ENCODE data around the gene PRLR.

DNA sequence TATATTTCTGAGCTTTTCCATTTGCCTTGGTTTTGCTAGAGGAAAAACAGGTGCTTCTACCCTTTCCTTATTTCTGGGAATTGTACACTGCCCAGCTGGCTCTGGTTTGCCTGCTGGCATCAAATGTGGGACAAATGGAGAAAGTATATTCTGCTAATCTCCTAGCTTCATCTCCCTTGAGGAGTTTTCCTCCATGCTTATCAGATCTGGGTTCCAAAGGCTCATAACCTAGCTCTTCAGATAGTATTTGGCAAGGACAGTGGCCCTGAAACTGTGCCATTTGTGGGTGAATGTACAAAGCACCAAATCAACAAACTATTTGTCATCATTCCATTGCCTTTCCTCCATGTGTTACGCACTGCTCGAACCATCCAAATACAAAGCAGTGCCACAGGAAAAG lies 16.2 kb downstream of the PRLR start:
- TF ChIP-seq SAP30 (IDR thresholded peaks at IDR 0.05; ENCODE audit: borderline replicate concordance, insufficient read depth, low read depth, low read length, poor library complexity, severe bottlenecking) (no peak), MCM5 (IDR thresholded peaks at IDR 0.05; ENCODE audit: low read depth) (no peak), BHLHE40 (IDR thresholded peaks at IDR 0.05; ENCODE audit: low read length) (no peak), MAX (CRISPR knock-in tag; IDR thresholded peaks at IDR 0.05) (no peak), NFXL1 (CRISPR knock-in tag; IDR thresholded peaks at IDR 0.05) (no peak)
- TF ChIP-seq, protein P1, sequence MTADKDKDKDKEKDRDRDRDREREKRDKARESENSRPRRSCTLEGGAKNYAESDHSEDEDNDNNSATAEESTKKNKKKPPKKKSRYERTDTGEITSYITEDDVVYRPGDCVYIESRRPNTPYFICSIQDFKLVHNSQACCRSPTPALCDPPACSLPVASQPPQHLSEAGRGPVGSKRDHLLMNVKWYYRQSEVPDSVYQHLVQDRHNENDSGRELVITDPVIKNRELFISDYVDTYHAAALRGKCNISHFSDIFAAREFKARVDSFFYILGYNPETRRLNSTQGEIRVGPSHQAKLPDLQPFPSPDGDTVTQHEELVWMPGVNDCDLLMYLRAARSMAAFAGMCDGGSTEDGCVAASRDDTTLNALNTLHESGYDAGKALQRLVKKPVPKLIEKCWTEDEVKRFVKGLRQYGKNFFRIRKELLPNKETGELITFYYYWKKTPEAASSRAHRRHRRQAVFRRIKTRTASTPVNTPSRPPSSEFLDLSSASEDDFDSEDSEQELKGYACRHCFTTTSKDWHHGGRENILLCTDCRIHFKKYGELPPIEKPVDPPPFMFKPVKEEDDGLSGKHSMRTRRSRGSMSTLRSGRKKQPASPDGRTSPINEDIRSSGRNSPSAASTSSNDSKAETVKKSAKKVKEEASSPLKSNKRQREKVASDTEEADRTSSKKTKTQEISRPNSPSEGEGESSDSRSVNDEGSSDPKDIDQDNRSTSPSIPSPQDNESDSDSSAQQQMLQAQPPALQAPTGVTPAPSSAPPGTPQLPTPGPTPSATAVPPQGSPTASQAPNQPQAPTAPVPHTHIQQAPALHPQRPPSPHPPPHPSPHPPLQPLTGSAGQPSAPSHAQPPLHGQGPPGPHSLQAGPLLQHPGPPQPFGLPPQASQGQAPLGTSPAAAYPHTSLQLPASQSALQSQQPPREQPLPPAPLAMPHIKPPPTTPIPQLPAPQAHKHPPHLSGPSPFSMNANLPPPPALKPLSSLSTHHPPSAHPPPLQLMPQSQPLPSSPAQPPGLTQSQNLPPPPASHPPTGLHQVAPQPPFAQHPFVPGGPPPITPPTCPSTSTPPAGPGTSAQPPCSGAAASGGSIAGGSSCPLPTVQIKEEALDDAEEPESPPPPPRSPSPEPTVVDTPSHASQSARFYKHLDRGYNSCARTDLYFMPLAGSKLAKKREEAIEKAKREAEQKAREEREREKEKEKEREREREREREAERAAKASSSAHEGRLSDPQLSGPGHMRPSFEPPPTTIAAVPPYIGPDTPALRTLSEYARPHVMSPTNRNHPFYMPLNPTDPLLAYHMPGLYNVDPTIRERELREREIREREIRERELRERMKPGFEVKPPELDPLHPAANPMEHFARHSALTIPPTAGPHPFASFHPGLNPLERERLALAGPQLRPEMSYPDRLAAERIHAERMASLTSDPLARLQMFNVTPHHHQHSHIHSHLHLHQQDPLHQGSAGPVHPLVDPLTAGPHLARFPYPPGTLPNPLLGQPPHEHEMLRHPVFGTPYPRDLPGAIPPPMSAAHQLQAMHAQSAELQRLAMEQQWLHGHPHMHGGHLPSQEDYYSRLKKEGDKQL (CRISPR knock-in tag; IDR thresholded peaks at IDR 0.05; ENCODE audit: borderline replicate concordance): no peak

All from K562 (cell line).